Fibroblast of skin of left biceps (primary cell): ENCODE results near the gene MPC2.

Source experiments
- DNase-seq, 2 experiments: peaks; one replicate each; pipeline ENCODE4 v3.0.0-alpha.2; 2013; ENCODE audit warnings: low read depth in 2 of 2

Gene MPC2

DNA sequence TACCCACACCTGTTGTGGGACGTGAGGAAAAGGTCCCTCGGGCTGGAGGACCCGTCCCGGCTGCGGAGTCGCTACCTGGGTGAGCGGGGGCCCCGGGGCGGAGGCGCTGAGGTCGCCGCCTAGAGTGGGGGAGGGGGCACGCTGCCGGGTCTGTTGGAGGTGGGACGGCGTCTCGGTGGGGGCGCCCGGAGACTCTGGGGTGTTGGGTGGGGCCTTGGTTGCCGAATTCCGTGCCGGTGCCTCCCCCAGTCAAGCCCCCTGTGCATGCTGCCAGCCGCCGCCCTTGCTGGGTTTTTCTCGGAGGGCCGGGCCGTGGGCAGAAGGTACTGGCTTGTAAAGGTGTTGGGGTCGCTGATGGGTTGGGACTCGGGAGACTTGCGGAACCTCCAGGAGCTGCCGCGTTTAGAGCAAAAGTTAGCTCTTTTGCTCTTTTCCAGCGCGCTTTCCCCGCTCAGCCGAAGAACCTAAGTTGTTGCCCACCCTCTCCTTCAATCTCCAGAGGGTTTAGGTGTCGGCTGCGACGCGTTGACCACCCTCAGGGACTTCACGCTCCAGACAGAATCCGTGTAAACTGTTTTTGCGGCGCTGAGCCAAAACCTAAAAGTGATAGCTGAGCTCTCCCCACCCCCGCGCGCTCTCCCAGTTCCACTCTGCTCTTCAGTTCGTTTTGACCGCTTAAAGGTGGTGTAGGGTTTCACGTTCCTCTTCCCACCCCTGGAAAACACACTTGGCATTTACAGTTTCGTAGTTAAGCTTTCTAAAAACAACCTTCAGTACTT, at the start of gene MPC2:
Gene MPC2 (minus strand): TSS at position 143 of the 779 bp plus-strand sequence. CDS start 1,231 bp downstream, outside the sequence.
- peak in 1 of 2 experiments; percentile 43 for DNase-seq

DNA sequence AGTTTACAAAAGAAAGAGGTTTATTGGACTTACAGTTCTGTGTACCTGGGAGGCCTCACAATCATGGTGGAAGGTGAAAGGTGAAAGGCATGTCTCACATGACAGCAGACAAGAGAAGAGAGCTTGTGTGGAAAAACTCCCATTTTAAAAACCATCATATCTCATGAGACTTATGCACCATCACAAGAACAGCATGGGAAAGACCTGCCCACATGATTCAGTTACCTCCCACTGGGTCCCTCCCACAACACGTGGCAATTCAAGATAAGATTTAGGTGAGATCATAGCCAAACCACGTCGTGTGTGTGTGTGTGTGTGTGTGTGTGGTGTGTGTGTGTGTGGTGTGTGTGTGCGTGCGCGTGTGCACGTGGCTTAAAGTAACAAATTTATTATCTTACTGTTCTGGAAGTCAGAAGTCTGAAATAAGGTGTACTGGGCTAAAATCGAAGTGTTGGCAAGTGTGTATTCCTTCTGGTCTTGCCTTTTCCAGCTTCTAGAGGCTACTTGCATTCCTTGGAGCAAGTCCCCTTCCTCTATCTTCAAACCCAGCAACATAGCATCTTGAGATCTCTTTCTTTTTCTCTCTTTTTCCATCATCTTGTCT, 48.1 kb upstream of the MPC2 start:
- DNase-seq, result no peak

DNA sequence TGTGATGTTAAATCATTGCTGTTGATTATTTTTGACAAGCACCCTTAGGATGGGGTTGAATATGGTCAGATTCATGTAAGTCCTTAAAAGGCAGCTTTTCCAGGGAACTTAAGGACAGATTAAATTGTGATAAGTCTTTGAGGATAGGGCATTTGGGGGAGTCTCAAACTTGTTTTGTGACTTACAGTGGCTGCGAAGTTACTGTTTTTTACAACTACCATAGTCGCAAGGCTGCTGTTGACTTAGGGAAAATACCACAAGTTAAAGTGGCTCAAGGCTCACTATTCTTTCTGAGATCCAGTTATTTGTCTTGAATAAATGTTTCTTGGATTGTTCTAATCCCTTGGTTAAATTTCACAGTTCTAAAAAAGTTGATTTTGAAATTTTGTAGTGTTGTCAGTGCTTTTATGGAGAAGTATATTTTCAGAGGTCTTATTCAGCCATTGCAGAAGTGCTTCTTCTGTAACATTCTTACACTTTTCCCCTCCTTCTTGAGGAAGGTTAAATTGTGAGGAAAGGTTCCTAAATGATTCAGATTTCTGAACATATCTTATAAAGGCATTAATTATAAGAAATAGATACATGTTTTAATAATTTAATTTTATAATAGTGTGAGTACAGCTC, 47.0 kb upstream of the MPC2 start:
- no peak for DNase-seq

DNA sequence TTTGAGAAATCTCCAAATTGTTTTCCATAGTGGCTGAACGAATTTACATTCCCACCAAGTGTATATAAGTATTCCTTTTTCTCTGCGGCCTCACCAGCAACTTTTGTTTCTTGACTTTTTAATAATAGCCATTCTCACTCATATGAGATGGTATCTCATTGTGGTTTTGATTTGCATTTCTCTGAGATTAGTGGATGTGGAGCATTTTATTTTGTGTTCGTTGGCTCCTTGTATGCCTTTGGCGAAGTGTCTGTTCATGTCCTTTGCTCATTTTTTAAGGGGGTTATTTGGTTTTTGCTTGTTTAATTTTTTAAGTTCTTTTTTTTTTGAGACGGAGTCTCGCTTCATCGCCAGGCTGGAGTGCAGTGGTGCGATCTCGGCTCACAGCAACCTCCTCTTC, 45.1 kb upstream of the MPC2 start:
- DNase-seq, result no peak

DNA sequence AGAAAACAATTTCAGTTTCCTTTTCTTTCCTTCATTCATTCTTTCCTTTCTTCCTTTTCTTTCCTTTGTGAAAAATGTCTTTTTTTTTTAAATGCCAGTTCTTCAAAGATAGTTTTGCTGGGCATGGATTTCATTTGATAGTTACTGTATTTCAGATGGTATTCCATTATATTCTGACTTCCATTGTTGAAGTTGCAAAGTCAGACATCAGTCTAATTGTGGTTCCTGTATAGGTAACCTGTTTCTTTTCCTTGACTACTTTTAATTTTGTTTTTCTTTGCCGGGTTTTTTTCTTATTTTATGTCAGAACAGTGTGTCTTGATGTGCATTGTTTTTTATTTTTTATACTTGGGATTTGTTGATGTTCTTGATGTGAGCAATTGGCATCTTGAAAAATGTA, 40.4 kb upstream of the MPC2 start:
- no peak for DNase-seq

DNA sequence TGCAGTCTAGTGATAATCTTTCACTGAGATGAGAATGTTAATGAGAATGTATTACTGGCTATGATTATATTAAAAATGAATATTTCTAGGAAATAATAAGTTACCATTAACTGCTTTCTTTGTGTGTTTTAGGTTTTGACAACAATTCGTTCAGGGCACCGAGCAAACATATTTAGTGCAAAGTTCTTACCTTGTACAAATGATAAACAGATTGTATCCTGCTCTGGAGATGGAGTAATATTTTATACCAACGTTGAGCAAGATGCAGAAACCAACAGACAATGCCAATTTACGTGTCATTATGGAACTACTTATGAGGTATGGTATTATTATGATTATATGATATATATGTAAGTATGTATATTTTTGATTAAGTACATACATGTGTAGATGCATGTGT, 37.8 kb upstream of the MPC2 start:
- no peak for DNase-seq

DNA sequence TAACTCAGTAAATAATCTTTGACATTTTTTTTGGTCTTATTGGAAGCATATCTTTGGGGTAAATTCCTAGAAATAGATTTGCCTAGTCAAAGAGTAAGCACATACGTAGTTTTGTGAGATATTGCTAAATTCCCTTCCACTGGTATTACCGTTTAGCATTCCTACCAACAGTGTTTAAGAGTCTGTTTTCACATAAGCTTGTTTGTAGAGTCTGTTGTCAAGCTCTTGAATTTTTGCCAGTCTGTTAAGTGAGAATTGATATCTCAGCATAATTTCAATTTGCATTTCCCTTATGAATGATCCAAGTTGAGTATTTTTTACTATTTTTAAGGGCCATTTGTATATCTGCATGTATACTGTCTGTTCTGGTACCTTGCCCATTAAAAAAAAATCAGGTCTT, 37.0 kb upstream of the MPC2 start:
- DNase-seq, result no peak

DNA sequence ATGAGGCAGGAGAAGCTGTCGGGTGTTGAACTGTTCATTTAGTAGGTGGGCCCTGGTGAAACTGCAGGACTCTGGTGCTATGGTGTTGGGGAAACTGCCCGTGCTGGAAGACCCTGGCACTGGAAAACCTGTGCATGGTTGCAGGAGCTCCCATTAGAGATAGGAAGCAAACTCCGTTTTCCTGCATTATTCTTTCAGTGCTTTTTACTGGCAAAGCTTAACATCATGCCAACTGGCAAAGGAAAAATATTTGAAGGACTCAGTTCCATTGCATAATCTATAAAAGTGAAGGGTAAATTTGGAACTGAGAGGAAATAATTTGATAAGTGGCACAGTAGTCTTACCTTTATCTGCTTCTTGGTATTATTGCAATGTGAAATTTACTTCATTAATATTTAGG, 31.7 kb upstream of the MPC2 start:
- no peak for DNase-seq

DNA sequence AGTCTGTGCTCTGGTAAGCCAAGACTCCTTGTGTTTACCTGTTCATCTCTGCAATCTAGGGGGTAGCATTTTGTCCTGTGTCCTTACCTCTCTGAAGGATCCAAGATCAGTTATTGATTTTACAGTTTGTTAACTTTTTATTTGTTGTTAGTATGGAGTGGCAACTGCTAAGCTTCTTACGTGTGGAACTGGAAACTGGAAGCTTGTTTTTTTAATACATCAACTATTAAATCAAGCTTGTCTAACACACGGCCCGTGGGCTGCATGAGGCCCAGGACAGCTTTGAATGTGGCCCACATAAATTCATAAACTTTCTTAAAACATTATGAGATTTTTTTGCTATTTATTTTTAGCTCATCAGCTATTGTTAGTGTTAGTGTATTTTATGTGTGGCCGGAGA, 29.2 kb upstream of the MPC2 start:
- no peak for DNase-seq

DNA sequence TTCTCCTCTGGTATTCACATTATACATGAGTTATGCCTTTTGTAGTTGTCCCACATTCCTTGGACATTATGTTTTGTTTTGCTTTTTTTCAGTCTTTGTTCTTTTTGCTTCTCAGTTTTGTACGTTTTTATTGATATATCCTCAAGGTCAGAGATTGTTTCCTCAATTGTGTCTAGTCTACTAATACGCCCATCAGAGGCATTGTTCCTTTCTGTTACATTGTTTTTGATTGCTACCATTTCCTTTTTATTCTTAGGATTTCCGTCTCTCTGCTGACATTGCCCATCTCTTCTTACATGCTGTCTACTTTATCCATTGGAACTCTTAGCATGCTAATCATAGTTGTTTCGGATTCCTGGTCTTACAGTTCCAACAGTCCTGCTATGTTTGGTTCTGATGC, 27.8 kb upstream of the MPC2 start:
- no peak for DNase-seq

DNA sequence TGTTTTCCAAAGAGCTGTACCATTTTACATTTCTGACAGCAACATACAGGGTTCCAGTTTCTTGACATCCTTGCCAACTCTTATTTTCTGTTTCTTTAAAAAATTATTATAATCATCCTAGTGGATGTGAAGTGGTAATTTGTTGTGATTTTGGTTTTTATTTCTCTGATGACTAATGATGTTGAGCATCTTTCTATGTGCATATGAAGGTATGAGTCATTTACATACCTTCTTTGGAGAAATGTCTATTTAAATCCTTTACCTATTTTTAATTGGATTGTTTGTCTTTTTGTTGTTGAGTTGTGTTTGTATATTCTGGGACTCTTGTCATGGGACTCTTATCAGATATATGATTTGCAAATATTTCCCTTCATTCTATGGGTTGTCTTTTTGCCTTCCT, 20.8 kb upstream of the MPC2 start:
- DNase-seq, result no peak

DNA sequence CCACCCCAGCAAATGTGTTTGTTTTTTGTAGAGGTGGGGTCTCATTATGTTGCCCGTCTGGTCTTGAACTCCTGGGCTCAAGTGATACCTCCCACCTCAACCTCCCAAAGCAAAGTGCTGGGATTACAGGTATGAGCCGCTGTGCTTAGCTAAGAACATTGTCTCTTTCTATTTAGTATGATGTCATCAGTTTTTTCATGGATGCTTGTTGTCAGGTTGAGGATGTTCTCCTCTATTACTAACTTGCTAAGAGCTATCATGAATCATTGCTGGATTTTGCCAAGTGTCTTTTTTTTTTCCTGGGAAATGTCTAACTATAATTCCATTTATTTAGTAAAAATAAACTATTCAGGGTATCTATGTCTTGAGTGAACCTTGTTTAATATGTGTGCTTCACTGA, 19.0 kb upstream of the MPC2 start:
- no peak for DNase-seq

DNA sequence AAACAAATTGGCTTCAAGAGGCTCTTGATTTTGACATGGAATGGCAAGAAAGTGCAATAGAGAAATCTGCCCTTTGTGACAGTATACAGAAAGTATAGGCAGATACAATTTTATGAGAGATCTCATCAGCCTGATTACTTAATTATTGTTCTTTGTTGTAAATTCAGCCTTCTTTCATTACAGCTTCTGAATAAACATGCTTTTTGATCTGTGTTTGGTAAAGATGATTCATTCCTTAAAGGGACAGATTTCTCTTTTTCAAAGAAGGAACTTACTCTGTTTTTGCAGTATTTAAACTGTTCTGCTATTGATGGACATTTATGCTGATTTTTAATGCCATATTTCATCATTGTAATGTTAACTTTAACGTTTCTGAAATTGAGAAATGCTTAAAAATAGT, 13.7 kb upstream of the MPC2 start:
- no peak for DNase-seq

DNA sequence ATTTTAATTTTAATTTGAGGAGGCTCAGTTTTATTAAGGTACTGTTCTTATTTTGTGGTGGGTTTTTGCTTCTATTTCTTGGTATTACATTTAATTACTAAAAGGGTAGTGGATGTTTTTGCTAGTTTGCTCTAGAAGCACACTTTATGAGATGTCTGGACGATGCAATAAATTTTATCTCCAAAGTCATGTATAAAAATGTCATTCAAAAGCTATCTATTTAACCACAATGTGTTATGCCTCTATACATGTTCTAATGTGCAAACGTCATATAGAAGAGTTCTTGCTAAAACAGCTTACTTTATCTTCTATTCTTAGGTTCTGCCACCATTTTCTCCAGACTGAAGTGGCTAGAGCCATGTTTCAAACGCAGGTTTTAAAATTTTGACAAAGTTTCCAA, 12.9 kb upstream of the MPC2 start:
- DNase-seq, result no peak

DNA sequence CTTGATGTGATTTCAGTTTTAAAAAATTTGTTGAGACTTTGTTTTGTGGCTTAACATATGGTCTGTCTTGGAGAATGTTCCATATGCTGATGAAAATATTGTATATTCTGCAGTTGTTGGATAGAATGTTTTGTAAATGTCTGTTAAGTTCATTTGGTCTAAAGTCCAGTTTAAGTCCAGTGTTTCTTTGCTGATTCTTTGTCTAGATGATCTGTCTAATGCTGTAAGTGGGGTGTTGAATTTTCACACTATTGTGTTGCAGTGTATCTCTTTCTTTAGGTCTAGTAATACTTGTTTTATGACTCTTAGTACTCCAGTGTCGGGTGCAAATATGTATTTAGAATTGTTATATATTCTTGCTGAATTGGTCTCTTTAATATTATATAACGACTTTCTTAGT, 10.9 kb upstream of the MPC2 start:
- no peak for DNase-seq

DNA sequence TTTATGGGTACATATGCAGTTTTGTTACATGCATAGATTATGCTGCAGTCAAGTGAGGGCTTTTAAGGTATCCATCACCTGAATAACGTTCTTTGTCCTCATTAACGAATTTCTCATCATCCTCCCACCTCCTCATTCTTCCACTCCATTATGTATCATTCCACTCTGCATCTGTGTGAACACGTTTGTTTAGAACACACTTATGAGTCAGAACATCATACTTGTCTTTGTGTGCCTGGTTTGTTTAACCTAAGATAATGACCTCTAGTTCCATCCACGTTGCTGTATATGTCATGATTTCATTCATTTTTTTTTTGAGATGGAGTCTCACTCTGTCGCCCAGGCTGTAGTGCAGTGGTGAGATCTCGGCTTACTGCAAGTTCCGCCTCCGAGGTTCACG, 6.7 kb upstream of the MPC2 start:
- no peak for DNase-seq

DNA sequence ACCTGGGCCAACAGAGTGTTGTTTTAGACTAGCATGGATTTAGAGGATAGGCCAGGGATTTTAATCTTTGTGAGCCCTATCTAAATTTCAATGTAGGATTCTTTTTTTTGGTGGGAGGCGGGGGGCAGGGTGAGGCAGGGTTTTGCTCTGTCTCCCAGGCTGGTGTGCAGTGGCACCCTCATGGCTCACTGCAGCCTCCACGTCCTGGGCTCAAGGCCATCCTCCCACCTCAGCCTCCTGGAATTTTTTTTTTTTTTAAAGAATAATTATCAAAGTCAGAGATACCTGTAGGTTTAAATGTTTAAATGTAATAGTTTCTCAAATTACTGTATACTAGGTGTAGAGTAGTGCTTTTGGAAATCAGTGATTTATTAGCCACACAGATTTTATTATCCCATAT, 3.4 kb upstream of the MPC2 start:
- DNase-seq, result no peak

DNA sequence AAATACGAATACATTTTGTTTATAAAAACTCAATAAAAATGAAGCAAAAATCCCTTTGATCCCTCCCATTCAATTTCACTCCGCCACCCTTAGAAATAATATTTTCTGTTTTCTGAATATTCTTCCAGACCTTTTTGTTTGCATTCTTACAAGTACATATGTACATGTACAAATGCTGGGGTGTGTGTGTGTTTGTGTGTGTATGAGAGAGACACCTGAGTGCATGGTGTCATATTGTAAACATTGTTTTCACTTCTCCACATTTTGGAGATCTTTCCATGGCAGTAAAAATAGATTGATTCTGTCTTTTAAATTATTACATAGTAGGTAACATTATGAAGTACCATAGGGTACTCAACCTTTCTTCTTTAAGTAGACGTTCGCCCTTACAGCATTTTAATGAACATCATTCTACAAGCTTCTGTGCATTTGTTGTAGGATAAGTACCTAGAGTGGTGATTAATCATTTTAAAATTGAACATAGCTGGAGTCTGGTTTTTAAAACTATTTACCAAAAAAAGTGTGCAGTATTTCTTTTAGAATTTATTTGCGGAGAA, 1.3 kb upstream of the MPC2 start:
- DNase-seq, result no peak

DNA sequence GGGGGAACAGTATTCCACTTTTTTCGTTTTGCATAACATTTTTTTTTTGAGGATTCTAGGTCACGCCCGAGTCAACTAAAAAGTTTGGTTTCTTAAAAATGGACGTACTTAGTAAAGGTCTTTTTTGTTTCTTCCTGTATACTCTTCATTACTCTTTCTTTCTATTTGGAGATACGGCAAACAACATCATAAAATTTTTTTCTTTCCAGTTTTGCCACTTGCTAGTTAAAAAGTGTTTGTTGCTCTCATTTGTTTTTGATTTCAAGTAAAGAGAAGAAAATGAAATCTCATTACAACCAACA, 788 bp upstream of the MPC2 start:
- DNase-seq, result no peak

DNA sequence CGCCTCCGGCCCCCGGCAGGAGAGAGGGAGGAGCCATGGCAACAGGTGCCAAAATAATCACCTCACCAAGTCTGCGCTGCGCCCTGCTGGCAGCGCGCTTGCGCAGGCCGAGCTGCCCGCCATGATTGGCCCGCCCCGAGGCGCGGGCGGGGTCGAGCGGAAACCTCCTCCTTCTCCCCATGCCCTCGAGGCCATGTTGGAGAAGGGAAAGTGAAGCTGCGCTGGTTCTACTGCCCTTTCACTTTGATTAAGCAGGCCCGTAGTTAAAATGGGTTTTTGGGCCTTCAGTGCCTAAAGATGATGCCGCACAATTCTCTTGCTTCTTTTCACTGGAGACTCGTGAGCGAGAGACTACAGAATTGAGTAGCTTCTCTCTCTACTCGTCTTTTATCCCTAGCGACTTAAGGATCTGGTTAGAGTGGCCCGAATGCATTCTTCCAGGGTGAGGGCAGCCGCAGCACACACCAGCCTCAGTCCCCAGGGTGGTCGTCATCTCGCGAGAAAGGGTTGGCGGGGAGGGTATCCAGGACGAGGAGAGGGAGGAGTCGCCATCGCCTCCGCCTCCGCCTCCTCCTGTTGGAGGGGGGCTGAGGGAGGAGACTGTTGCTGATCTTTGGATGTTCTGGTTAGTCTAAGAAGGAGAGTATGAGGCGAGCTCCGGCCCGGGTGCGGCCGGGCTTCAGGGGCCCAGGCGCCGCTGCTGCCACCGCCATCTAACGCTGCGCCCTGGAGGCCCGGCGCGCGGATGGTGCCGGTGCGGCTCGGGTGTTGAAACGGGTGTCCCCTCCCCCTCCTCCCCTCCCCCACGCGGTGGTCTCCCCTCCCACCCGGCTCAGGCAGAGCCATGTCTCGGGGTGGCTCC, 573 bp downstream of the MPC2 start, which contains the start of gene DCAF6:
Gene DCAF6 (plus strand): TSS at position 616 of the 862 bp plus-strand sequence. CDS start 229 bp downstream, at position 845.
- DNase-seq, result peak; percentile 96 to 97

DNA sequence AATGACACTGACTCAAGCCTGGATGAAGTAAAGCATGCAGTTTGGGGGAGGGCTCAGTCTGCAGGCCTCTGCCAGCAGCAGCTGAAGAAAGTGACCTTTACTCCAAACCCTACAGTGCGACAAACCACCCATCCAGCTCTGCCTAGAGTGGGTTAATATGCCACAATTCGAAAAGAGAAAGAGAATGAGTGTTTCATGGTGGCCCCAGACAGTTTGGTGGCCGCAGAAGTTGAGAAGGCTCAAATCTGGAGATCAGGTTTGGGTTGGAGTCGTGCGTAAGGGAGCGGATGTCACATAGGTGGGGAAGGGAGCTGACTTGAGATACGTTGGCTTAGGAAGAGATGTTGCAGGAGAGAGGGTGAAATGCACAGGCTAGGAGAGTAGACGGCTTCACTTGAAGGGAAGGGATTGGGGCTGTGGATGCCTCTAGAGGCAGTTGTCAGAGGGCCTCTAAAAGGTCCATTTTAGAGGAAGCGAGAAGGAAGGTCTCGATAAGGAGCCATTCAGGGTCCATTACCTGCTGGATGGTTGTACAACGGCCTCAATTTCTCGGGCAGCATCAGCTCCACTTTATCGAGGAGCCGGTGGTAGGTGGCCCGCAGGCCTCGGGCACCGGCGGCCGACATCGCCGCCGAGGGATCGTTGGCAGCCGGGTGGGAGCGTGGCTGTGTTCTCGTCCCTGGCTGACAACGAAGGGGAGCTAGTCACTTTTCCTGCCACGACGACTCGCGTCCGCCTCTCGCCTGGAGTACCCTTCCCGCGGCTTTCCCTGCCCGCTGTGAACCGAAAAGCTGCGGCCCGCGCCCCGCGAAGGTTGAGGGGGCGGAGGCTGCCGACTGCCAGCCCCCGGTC, 1.4 kb downstream of the MPC2 start:
- DNase-seq, result no peak
